TTC549 (cell line): ENCODE measurements around the gene TTC33.
"Not testable (repeated sequence)": the region's sequence is repeated elsewhere in the genome, so short reads cannot be mapped to it uniquely, and the experiment has no call there.

Experiments
- FAIRE-seq: peaks from 2 replicates; lab custom pipeline; 2012; peaks lifted over from hg19 to GRCh38; lab: Jason Lieb, UNC

Gene TTC33

GRCh38 chr5:40679148-40679912 lies 76.4 kb downstream of the TTC33 start:
- no peak for FAIRE-seq

DNA sequence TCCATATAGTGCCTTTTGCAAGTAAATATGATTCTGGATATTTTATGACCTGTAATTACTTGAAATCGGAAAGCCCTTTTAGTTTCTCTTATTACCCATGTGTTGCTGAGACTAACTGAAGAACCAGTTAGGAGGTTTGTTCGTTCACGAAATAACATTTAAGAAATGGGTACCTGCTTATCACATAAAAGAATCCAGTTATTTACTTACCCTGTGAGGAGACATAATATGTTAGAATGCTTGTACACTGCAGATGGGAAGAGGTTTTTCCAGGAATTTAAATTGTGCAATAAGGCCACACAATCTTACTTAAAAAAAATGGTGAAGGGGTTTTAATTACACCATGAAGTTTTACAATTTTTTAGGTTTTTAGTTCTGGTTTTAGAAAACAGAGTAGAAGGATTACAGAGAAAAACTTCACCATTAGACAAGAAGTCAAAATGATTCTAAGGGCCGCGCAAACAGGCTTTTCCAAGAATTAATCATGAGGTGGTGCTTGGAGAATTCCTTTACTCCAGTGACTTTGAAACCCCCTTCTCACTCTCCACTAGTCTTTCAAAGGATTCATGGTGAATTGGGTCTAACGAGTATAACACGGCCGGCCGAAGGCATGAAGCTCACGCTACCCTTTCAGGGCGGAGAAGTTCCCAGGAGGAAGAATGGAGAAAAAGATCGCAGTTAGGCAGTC lies 77.2 kb downstream of the TTC33 start:
- no peak for FAIRE-seq

DNA sequence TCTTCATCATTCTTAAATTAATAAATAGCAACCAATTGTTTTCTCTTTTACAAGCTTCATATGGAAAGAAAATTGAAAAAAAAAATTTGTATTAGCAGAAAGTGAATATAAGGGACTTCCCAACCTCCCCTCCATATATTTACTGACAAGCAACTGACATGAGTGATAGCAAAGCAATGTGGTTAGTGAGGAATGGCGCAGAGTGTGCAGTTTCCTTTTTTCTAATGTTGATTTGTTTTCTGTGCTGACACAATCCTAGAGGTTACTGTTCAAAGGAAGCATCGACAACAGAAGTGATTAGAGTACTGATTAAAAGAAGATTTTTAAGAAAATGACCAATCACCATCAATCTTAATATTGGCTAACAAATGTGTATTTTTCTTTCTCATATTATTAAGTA lies 77.7 kb downstream of the TTC33 start:
- no peak for FAIRE-seq

DNA sequence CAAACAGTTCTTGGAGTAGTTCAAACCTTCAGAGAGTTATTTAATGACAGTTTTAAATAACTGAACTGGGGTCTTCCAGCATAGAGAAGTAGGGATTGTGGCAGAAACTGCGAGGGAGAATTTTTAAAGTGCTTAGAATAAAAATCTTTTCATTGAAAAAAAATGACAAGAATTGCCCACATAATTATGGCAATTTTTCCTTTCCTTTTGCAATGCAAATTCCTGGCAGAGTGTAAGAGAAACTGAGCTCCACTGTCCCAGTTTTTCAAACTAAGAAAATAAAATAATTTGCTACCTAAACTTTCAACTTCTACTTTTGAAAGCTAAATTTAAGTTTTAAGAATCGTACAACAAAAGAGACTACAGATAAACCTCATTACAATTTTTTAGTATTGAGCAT lies 78.3 kb downstream of the TTC33 start:
- FAIRE-seq = no peak

DNA sequence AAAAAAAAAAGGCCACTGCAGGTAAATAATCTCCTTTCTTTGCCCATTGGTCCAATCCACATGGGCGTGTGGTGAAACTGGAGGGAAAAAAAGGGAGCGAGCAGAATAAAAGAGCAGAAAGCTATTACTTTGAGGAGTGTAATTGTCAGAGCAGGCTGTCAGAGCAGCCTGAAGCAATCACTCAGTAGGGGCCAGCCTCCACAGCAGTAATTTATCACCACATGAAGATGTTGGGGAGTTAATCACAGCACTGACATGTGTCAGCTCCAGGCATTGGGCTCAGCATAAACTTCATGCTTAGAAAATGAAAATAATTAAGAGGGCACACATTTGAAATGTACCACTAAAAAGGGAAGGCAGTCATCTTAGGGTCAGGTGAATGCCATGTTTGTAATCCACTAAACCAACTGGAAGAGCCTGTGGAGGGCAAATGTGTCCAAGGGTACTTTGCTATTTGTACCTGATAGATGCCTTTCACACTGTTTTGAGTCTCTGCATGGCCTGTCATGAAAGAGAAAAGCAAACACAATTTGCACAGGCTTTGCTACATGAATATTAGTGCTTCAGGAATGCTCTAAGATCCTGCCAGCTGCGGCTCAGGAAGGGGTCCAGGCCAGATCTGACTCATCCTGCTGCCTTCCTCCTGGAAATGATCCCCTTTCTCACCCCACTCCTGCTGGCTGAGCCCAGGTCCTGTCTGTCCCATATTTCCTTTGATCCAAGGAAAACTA lies 79.0 kb downstream of the TTC33 start:
- FAIRE-seq = no peak

DNA sequence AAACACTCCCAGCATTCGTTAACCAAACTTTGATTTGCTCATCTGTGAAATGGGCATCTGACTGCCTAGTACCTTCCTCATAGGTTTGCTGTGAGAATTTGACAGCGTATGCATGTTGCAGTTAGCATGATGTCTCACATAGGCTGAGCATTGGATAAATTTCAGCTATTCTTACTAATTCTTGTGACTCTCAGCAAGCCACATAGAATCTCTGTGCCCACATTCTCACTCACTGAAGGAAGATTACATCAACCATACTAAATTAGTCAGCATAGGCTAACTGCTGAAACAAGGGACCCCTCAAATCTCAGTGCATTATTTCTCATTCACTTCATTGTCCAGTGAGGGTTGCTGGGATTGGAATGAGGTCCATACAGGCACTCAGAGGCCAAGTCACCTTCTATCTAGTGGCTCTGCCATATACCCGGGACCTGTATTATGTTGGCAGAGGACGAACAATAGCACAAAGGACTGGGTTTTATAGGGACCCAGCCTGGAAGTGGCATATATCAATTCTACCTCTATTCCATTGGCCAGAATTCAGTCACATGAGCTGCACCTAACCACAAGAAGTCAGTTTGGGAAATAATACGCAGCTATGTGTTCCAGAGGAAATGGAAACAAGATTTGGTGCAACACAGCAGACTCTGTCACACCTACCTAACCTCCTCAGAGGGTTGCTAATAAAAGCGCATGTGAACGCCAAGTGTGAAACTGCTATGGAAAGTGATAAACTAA lies 80.2 kb downstream of the TTC33 start:
- no peak for FAIRE-seq

- no peak for FAIRE-seq
Observed at GRCh38 chr5:40674661-40675235, 81.0 kb downstream of the TTC33 start.

DNA sequence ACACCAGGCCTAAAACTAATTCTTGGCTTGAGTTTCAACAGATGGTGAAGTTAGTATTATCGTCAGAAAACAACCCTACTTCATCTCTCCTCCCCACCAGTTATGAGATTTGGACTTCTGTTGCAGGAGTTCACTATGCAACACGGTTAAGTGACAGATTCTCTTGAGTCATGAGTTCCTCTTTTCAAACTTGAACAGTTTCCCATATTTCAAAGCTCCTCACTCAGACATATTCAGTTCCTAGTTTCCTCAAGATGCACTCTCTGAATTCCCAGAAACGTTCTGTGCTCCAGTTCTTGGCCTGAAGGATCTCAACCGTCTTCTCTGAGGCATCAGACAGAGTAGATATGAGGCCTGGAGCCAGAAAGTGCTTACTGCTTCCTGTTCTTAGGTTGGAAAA lies 83.3 kb downstream of the TTC33 start:
- no peak for FAIRE-seq

DNA sequence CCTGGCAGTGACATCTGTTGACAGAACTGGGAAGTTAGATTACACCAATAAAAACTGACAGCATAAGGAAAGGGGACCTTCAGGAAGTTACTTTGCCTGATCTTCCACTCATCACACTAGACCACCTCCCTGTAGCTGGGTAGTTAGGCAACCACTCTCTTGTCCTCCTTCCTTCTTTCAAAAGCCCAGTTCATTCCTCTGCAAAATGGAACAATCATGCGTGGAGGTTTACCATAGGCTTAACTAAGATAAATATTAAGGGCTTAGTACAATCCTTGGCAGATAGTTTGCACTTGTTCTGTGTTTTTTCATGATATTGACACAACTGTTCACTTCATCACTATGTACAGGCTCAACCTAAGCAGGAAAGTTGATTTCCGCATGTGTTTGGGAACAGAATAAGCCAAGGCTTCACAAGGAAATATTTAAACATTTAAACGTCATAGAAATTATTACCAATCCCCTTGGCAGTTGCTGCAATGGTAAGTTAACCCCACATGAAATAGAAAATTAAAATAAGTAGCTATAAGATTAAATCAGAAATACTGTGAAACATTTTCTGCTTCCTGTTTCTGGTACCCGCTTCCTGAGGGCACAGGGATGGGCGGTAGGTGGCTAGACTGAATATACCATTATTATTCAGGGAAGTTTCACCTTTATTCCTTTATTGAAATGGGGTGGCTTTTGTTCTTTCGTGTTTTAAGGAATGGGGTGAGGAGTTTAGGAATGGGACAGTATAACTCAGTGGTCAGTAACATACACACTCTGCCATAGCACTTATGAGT lies 86.0 kb downstream of the TTC33 start:
- FAIRE-seq = no peak

- FAIRE-seq = no peak
Observed at GRCh38 chr5:40667161-40667663, 88.5 kb downstream of the TTC33 start.

GRCh38 chr5:40666657-40667056 lies 89.1 kb downstream of the TTC33 start:
- no peak for FAIRE-seq

- no peak for FAIRE-seq
Observed at GRCh38 chr5:40665635-40666298, 90.0 kb downstream of the TTC33 start.

DNA sequence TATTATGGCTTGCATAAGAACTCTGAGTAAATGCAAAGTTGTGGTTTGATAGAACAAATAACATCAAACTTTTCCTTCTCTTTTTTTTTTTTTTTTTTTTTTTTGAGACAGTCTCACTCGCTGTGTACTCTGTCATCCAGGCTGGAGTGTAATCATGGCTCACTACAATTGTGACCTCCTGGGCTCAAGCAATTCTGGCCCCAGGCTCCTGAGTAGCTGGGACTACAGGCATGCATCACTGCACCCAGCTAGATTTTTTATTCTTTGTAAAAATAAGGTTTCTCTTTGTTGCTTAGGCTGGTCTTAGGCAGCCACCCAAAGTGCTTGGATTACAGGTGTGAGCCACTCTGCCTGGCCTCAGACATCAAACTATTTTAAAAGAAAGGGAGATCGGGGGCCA lies 95.0 kb downstream of the TTC33 start:
- no peak for FAIRE-seq

- FAIRE-seq = no peak
Observed at GRCh38 chr5:40656766-40657165, 99.0 kb downstream of the TTC33 start.

GRCh38 chr5:40656091-40656490 lies 99.7 kb downstream of the TTC33 start:
- FAIRE-seq = not testable (repeated sequence)

DNA sequence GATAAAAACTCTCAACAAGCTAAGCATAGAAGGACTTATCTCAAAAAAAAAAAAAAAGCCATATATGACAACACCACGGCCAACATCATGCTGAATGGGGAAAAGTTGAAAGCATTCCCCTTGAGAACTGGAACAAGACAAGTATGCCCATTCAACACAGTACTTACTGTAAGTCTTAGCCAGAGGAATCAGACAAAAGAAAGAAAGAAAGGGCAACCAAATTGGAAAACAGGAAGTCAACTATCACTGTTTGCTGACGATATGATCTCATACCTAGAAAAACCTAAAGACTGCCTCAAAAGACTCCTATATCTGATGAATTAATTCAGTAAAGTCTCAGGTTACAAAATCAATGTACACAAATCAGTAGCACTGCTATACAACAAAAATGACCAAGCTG lies 100.6 kb downstream of the TTC33 start:
- FAIRE-seq = no peak

DNA sequence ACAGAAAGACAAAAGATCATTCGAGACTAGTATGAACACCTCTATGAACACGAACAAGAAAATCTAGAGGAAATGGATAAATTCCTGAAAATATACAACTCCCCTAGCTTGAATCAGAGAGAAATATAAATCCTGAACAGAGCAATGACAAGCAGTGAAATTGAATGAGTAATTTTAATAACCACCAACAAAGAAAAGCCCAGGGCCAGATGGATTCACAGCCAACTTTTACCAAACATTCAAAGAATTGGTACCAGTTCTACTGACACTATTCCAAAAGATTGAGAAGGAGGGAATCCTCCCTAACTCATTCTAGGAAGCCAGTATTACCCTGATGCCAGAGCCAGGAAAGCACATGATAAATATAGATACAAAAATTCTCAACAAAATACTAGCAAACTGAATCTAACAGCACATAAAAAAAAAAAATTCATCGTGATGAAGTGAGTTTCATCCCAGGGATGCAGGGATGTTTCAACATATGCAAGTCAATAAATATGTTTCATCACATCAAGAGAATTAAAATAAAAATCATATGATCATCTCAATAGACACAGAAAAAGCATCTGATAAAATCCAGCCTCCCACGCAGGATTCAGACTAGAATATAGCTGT lies 101.3 kb downstream of the TTC33 start:
- no peak for FAIRE-seq

DNA sequence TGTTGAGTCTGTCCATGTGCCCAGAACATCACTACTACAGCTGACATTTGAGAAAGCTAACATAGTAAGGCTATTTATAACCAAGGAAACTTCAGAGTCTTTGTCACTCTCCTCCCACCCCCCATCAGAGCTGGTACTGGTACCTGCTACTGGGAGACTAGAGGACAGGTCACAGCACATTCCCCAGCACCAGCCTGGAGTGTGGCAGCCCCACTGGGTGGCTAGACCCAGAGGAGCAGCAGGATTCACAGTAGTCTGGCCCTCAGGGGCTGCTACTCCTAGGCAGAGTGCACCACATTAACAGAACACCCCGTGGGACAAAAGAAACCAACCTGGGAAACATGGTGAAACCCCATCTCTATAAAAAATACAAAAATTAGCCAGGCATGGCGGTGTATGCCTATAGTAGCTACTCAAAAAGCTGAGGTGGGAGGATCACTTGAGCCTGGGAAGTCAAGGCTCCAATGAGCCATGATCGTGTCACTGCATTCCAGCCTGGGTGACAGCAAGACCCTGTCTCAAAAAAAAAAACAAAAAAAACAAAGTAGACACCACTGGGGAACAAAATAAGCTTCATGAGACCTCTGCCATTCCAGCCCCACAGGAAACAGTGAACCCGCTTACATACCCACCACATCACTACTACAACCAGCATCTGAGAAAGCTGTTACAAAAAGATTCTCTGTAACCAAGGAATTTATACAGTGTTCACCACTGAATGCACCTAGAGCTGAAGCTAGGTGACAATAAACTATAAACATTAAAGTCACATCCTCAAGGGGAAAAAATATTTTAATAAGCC lies 102.3 kb downstream of the TTC33 start:
- no peak for FAIRE-seq
